HG03571 (cell line): ENCODE data around the gene LSAMP.

Source experiments
- ATAC-seq: cut with Tn5 transposase; IDR thresholded peaks from one replicate; pipeline ENCODE4 v1.9.1; 2021; ENCODE audit not compliant: unreplicated experiment

The LSAMP gene

GRCh38 chr3:116064646-116065045, 380.6 kb downstream of the LSAMP start:
- no peak for ATAC-seq

GRCh38 chr3:116059421-116060096, 385.7 kb downstream of the LSAMP start:
- ATAC-seq: no peak

- no peak for ATAC-seq
These were observed 386.4 kb downstream of the LSAMP start for GRCh38 chr3:116058844-116059243.

GRCh38 chr3:116057400-116058006, 387.8 kb downstream of the LSAMP start:
- ATAC-seq: no peak

- ATAC-seq: peak; percentile 93
These were observed 389.0 kb downstream of the LSAMP start for GRCh38 chr3:116056280-116056679.

- ATAC-seq: no peak
These were observed 392.3 kb downstream of the LSAMP start for GRCh38 chr3:116053017-116053416.

- ATAC-seq: no peak
These were observed 392.7 kb downstream of the LSAMP start for GRCh38 chr3:116052602-116053001.

- ATAC-seq: no peak
These were observed 393.7 kb downstream of the LSAMP start for GRCh38 chr3:116051586-116051985.

GRCh38 chr3:116051040-116051439, 394.2 kb downstream of the LSAMP start:
- no peak for ATAC-seq

- ATAC-seq: no peak
These were observed 394.9 kb downstream of the LSAMP start for GRCh38 chr3:116050311-116050915.

GRCh38 chr3:116048991-116049390, 396.3 kb downstream of the LSAMP start:
- no peak for ATAC-seq

- ATAC-seq: no peak
These were observed 398.9 kb downstream of the LSAMP start for GRCh38 chr3:116046350-116046749.

GRCh38 chr3:116045314-116045713, 400.0 kb downstream of the LSAMP start:
- ATAC-seq: no peak

GRCh38 chr3:116040152-116040551, 405.1 kb downstream of the LSAMP start:
- no peak for ATAC-seq

- ATAC-seq: no peak
These were observed 405.7 kb downstream of the LSAMP start for GRCh38 chr3:116039651-116039985.

GRCh38 chr3:116038968-116039650, 406.2 kb downstream of the LSAMP start:
- ATAC-seq: no peak

- peak; percentile 97 for ATAC-seq
These were observed 407.1 kb downstream of the LSAMP start for GRCh38 chr3:116037954-116038911.

GRCh38 chr3:116035429-116035828, 409.9 kb downstream of the LSAMP start:
- ATAC-seq: no peak

GRCh38 chr3:116034794-116035193, 410.5 kb downstream of the LSAMP start:
- ATAC-seq: no peak

- no peak for ATAC-seq
These were observed 411.2 kb downstream of the LSAMP start for GRCh38 chr3:116034086-116034485.

- no peak for ATAC-seq
These were observed 411.8 kb downstream of the LSAMP start for GRCh38 chr3:116033516-116033915.
